HEK293 (cell line): Measurements from ENCODE around the gene CPNE4.

Experiments
- MYNN ChIP-seq: fragments of 450-650 bp; formaldehyde crosslinking; IDR thresholded peaks from 2 replicates; pipeline ENCODE4 v1.5.1; 2016; ENCODE audit warnings: missing biosample characterization, missing genetic modification characterization, borderline replicate concordance
- TSHZ1 ChIP-seq: fragments of 450-650 bp; formaldehyde crosslinking; IDR thresholded peaks from 2 replicates; pipeline ENCODE4 v1.5.1; 2016; ENCODE audit warnings: missing biosample characterization, missing genetic modification characterization, borderline replicate concordance
- ZNF24 ChIP-seq: fragments of 450-650 bp; formaldehyde crosslinking; IDR thresholded peaks from 2 replicates; pipeline ENCODE4 v1.5.1; 2016; ENCODE audit warnings: missing biosample characterization, missing genetic modification characterization
- ZNF837 ChIP-seq: fragments of 450-650 bp; formaldehyde crosslinking; IDR thresholded peaks from 2 replicates; pipeline ENCODE4 v1.5.1; 2016; ENCODE audit warnings: missing biosample characterization, missing genetic modification characterization

DNA sequence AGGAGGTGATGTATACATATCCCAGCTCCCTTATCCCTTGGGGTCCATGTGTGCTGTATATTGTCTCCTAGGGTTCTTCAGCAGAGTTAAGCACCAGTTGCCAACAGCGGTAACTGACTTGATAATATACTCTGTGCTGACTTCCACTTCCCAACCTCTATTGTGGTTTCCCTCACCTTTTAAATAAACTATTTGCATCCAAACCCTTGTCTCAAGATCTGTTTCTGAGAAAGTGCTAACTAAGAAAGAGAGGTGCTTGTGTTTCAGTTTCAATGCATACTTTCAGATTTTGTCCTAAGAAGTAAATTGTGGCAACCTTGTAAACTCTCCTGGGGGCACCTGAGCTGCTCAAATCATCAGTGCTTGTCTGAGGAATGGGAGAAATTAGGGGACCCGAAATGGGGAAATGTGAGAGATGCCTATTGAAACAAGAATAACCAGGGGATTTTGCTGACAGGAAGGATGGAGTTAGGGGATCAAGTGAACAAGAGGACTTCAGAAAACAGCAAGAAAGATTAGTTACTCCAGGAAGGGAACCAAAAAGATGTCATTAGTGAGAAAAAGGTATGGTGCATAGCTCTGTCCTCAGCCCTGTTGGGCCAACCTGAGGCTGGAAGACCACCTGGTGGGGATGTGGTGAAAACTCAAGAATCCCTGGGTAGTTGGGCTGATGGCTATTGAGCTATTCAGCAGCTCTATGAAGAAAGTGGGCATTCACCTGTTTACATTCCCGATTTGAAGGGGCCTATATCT, 481.1 kb downstream of the CPNE4 start:
- TF ChIP-seq MYNN (tag by site-specific recombination) (no peak), ZNF24 (tag by site-specific recombination) (no peak), TSHZ1 (tag by site-specific recombination) (no peak), ZNF837 (tag by site-specific recombination) (no peak)
